CD4-positive, alpha-beta T cell treated with Interleukin-6 for 4 hours (primary cell): ENCODE measurements around the gene ADAMTSL3.
"Not testable (repeated sequence)": the region's sequence is repeated elsewhere in the genome, so short reads cannot be mapped to it uniquely, and the experiment has no call there.

Experiments
- DNase-seq: peaks from one replicate; pipeline ENCODE4 v3.0.0-alpha.2; 2020; ENCODE audit warnings: mixed read lengths

ADAMTSL3 gene

GRCh38 chr15:83709241-83709640, 55.3 kb downstream of the ADAMTSL3 start:
- no peak for DNase-seq

- no peak for DNase-seq
Measured at GRCh38 chr15:83709811-83710210, 55.9 kb downstream of the ADAMTSL3 start.

- no peak for DNase-seq
Measured at GRCh38 chr15:83710452-83710851, 56.5 kb downstream of the ADAMTSL3 start.

GRCh38 chr15:83711236-83711635, 57.3 kb downstream of the ADAMTSL3 start:
- DNase-seq: no peak

- no peak for DNase-seq
Measured at GRCh38 chr15:83713242-83713641, 59.3 kb downstream of the ADAMTSL3 start.

GRCh38 chr15:83714939-83715628, 61.2 kb downstream of the ADAMTSL3 start:
- DNase-seq: no peak

GRCh38 chr15:83716605-83717004, 62.7 kb downstream of the ADAMTSL3 start:
- DNase-seq: no peak

GRCh38 chr15:83717010-83717409, 63.1 kb downstream of the ADAMTSL3 start:
- DNase-seq: no peak

- DNase-seq: no peak
Measured at GRCh38 chr15:83720468-83720867, 66.5 kb downstream of the ADAMTSL3 start.

- no peak for DNase-seq
Measured at GRCh38 chr15:83721031-83721430, 67.1 kb downstream of the ADAMTSL3 start.

- DNase-seq: no peak
Measured at GRCh38 chr15:83721981-83722380, 68.1 kb downstream of the ADAMTSL3 start.

- no peak for DNase-seq
Measured at GRCh38 chr15:83723216-83723615, 69.3 kb downstream of the ADAMTSL3 start.

GRCh38 chr15:83732196-83732595, 78.3 kb downstream of the ADAMTSL3 start:
- no peak for DNase-seq

- DNase-seq: no peak
Measured at GRCh38 chr15:83732770-83733169, 78.8 kb downstream of the ADAMTSL3 start.

- no peak for DNase-seq
Measured at GRCh38 chr15:83733206-83733605, 79.3 kb downstream of the ADAMTSL3 start.

GRCh38 chr15:83733691-83734090, 79.8 kb downstream of the ADAMTSL3 start:
- DNase-seq: no peak

GRCh38 chr15:83734487-83734886, 80.6 kb downstream of the ADAMTSL3 start:
- no peak for DNase-seq

- DNase-seq: no peak
Measured at GRCh38 chr15:83739629-83740028, 85.7 kb downstream of the ADAMTSL3 start.

- DNase-seq: no peak
Measured at GRCh38 chr15:83745771-83746170, 91.8 kb downstream of the ADAMTSL3 start.

- DNase-seq: no peak
Measured at GRCh38 chr15:83746231-83746630, 92.3 kb downstream of the ADAMTSL3 start.

GRCh38 chr15:83747050-83747717, 93.3 kb downstream of the ADAMTSL3 start:
- DNase-seq: no peak

- DNase-seq: no peak
Measured at GRCh38 chr15:83747718-83748110, 93.8 kb downstream of the ADAMTSL3 start.

- no peak for DNase-seq
Measured at GRCh38 chr15:83753872-83754493, 100.1 kb downstream of the ADAMTSL3 start.

- DNase-seq: not testable (repeated sequence)
Measured at GRCh38 chr15:83757291-83757690, 103.4 kb downstream of the ADAMTSL3 start.
